SW480 (cell line): ENCODE measurements around the gene IFT52.

ENCODE experiments used
- DNase-seq: peaks from one replicate; pipeline ENCODE4 v3.0.0-alpha.2; 2016; ENCODE audit warnings: low spot score

Gene IFT52

DNA sequence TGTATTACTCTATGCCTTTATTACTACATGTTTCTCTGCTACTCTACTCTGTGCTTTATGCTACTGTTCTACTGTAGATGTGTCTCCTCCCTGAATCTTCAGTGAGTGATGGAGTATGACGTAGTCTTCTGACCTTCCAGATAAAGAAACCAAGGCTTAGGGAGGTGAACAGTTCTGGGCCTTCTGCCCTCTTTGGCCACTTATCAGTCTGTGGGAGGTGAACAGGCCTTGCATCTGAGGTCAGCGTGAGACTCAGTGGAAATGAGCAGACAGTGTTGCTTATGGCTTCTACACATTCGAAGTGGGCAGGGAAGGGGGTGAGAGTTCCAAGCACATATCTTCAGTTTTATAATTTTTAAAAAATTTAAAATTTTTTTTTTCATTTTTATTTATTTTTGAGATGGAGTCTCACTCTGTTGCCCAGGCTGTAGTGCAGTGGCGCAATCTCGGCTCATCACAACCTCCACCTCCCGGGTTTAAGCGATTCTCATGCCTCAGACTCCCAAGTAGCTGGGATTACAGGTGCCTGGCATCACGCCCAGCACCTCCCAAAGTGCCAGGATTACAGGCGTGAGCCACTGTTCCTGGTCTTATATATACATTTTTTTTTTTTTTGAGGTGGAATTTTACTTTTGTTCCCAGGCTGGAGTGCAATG, 100.3 kb downstream of the IFT52 start:
- DNase-seq = no peak

DNA sequence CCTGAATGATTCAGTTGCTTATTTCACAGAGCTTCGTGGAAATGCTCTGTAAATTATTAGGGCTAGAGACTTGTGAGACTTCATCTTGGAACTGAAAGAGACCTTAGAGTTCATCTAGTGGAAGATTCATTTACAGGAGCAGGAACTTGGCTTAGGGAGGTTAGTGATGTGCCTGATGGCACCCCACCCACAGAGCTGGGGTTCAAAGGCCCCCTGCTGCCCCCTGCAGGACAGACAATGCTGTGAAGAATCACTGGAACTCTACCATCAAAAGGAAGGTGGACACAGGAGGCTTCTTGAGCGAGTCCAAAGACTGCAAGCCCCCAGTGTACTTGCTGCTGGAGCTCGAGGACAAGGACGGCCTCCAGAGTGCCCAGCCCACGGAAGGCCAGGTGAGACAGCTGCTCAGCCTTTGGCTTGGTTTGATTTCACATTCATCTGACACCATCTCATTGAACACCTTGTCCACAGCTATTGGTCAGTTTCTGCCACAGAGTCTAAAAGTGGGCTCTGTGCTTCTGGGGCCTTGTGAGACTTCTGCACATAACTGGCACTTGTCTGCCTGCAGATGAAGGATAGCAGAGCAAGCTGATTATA, 101.3 kb downstream of the IFT52 start:
- peak; percentile 58 for DNase-seq

DNA sequence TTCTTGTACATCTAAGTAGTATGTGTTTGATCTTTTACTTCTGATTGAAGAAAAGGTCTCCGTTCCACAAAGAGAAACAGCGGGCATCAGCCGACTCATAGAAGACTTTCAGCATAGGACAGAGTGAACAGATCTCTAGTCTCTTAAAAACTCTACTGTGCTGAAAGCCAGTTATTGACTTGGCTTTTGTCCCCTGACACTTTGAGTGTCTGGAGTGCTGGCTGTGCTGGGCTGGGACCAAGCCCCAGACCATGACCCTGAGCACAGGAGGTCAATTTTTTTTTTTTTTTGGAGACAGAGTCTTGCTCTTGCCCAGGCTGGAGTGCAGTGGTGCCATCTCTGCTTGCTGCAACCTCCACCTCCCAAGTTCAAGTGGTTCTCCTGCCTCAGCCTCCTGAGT, 104.0 kb downstream of the IFT52 start:
- DNase-seq = no peak

DNA sequence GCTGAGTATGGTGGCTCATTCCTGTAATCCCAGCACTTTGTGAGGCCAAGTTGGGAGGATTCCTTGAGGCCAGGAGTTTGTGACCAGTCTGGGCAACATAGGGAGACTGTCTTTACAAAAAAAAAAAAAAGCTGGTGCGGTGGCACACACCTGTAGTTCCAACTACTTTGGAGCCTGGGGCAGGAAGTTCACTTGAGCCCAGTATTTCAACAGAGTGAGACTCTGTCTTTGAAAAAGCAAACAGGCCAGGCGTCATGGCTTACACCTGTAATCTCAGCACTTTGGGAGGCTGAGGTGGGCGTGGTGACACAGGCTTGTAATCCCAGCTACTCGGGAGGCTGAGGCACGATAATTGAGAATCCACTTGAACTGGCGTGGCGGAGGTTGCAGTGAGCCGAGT, 104.8 kb downstream of the IFT52 start:
- DNase-seq = no peak
